ENCODE data around the gene MRTO4.

MRTO4 gene

GRCh38 chr1:19232524-19232846 is 19.1 kb upstream of the MRTO4 start:
- no peak overlapping the region for H3K4me3 ChIP-seq (ENCODE audit: low read depth, low read length)
- no peak for DNase-seq (ENCODE audit: low read depth)
- TF ChIP-seq POLR2A (IDR thresholded peaks at IDR 0.05; ENCODE audit: extremely low read depth, insufficient read length) (no peak), MYC (IDR thresholded peaks at IDR 0.05; ENCODE audit: low read depth, low read length) (no peak), MAX (IDR thresholded peaks at IDR 0.05; ENCODE audit: low read depth, low read length) (no peak), CTCF (IDR thresholded peaks at IDR 0.05; ENCODE audit: low read depth, low read length) (no peak)

- H3K4me3 ChIP-seq (ENCODE audit: low read depth, low read length): no peak overlapping the region
- DNase-seq (ENCODE audit: low read depth): no peak
- TF ChIP-seq CTCF (IDR thresholded peaks at IDR 0.05; ENCODE audit: low read depth, low read length) (no peak), MYC (IDR thresholded peaks at IDR 0.05; ENCODE audit: low read depth, low read length) (no peak), MAX (IDR thresholded peaks at IDR 0.05; ENCODE audit: low read depth, low read length) (no peak), POLR2A (IDR thresholded peaks at IDR 0.05; ENCODE audit: extremely low read depth, insufficient read length) (no peak)
Observed at GRCh38 chr1:19234224-19234623, 17.4 kb upstream of the MRTO4 start.

GRCh38 chr1:19239876-19240275 is 11.7 kb upstream of the MRTO4 start:
- no peak for TF ChIP-seq MAX (IDR thresholded peaks at IDR 0.05; ENCODE audit: low read depth, low read length)
- TF ChIP-seq POLR2A (IDR thresholded peaks at IDR 0.05; ENCODE audit: extremely low read depth, insufficient read length): no peak
- TF ChIP-seq MYC (IDR thresholded peaks at IDR 0.05; ENCODE audit: low read depth, low read length): no peak
- TF ChIP-seq CTCF (IDR thresholded peaks at IDR 0.05; ENCODE audit: low read depth, low read length): no peak
- no peak overlapping the region for H3K4me3 ChIP-seq (ENCODE audit: low read depth, low read length)
- no peak for DNase-seq (ENCODE audit: low read depth)

GRCh38 chr1:19240673-19241538 is 10.7 kb upstream of the MRTO4 start:
- peak; percentile 76 for DNase-seq (ENCODE audit: low read depth)
- no peak overlapping the region for H3K4me3 ChIP-seq (ENCODE audit: low read depth, low read length)
- TF ChIP-seq CTCF (IDR thresholded peaks at IDR 0.05; ENCODE audit: low read depth, low read length) (peak; percentile 91), MAX (IDR thresholded peaks at IDR 0.05; ENCODE audit: low read depth, low read length) (peak; percentile 50; the same call in 1 of the 2 replicates), MYC (IDR thresholded peaks at IDR 0.05; ENCODE audit: low read depth, low read length) (peak; percentile 48; the same call in 1 of the 2 replicates), POLR2A (IDR thresholded peaks at IDR 0.05; ENCODE audit: extremely low read depth, insufficient read length) (no peak)

- peak overlapping the region; percentile 97 for H3K4me3 ChIP-seq (ENCODE audit: low read depth, low read length)
- DNase-seq (ENCODE audit: low read depth): peak; percentile 25
- no peak for TF ChIP-seq MYC (IDR thresholded peaks at IDR 0.05; ENCODE audit: low read depth, low read length)
- no peak for TF ChIP-seq MAX (IDR thresholded peaks at IDR 0.05; ENCODE audit: low read depth, low read length)
- TF ChIP-seq CTCF (IDR thresholded peaks at IDR 0.05; ENCODE audit: low read depth, low read length): no peak
- no peak for TF ChIP-seq POLR2A (IDR thresholded peaks at IDR 0.05; ENCODE audit: extremely low read depth, insufficient read length)
Observed at GRCh38 chr1:19250629-19251304, 838 bp upstream of the MRTO4 start.
